H1 (cell line): Measurements from ENCODE around the gene HHAT. TPM values are rescaled to one million over a fixed set of nuclear protein-coding genes. Genes with fewer than 3 reads are reported as not detected.

Source experiments
- CTCF ChIA-PET: fragments of 300-600 bp; sonication (Branson Sonifier 250); formaldehyde crosslinking; loops from one replicate; lab custom pipeline; 2021; ENCODE audit not compliant: partially characterized antibody; lab: Charles Lee
- POLR2A ChIA-PET: fragments of 300-600 bp; sonication (Branson Sonifier 250); formaldehyde crosslinking; loops from one replicate; lab custom pipeline; 2021; ENCODE audit warnings: inconsistent platforms; ENCODE audit not compliant: partially characterized antibody; lab: Charles Lee
- DNase-seq, 2 experiments: peaks; one replicate each; pipeline versions ENCODE4 v3.0.0 to v3.0.0-alpha.2; 2010 to 2022; ENCODE audit warnings: low spot score in 2 of 2, low read depth in 1 of 2, mixed read lengths in 1 of 2
- FAIRE-seq: peaks from 2 replicates; lab custom pipeline; 2011; peaks lifted over from hg19 to GRCh38; lab: Jason Lieb, UNC
- H2AFZ ChIP-seq: 2 replicates; pipeline ENCODE4 v1.8.1; 2012; ENCODE audit warnings: low read length, inconsistent platforms
- H2AK5ac ChIP-seq: 2 replicates; pipeline ENCODE4 v1.6.1; 2013; ENCODE audit warnings: low read depth, low read length
- H2BK120ac ChIP-seq: replicated peaks from 2 replicates; pipeline ENCODE3; 2013; ENCODE audit warnings: low read depth, low read length, inconsistent platforms
- H2BK12ac ChIP-seq: 2 replicates; pipeline ENCODE4 v1.6.1; 2013; ENCODE audit warnings: low read depth, low read length
- H2BK15ac ChIP-seq: 2 replicates; pipeline ENCODE4 v1.6.1; 2013; ENCODE audit warnings: low read length
- H2BK20ac ChIP-seq: 2 replicates; pipeline ENCODE4 v1.6.1; 2013; ENCODE audit warnings: low read length
- H2BK5ac ChIP-seq: 2 replicates; pipeline ENCODE4 v1.6.1; 2013; ENCODE audit warnings: low read depth, low read length
- H3K14ac ChIP-seq: 2 replicates; pipeline ENCODE4 v1.6.1; 2013; ENCODE audit warnings: inconsistent platforms; ENCODE audit not compliant: insufficient read length
- H3K18ac ChIP-seq: 2 replicates; pipeline ENCODE4 v1.6.1; 2013; ENCODE audit warnings: low read length; ENCODE audit errors: extremely low read depth
- H3K23ac ChIP-seq: 2 replicates; pipeline ENCODE4 v1.6.1; 2013; ENCODE audit warnings: inconsistent platforms; ENCODE audit not compliant: insufficient read length
- H3K23me2 ChIP-seq: 2 replicates; pipeline ENCODE4 v1.6.1; 2013; ENCODE audit warnings: low read depth, low read length
- H3K27ac ChIP-seq: 2 replicates; pipeline ENCODE4 v1.6.1; 2011; ENCODE audit warnings: low read depth, low read length, inconsistent platforms
- H3K27me3 ChIP-seq, 4 experiments: replicated peaks in 1 of 4; 1 replicate in 1 of 4; 2 replicates in 3 of 4; pipeline versions ENCODE4 v1.6.1 to v1.8.1; 2011 to 2013; ENCODE audit warnings: low read length in 3 of 4, mild to moderate bottlenecking in 3 of 4, inconsistent platforms in 2 of 4, mixed read lengths in 2 of 4, moderate library complexity in 1 of 4; ENCODE audit not compliant: control insufficient read depth in 3 of 4, insufficient read depth in 3 of 4; ENCODE audit errors: extremely low read depth in 1 of 4
- H3K36me3 ChIP-seq, 4 experiments: 2 replicates each; pipeline versions ENCODE4 v1.6.1 to v1.8.1; 2011 to 2013; ENCODE audit warnings: mild to moderate bottlenecking in 4 of 4, low read length in 3 of 4, moderate library complexity in 2 of 4, control low read depth in 1 of 4, inconsistent platforms in 1 of 4; ENCODE audit not compliant: insufficient read depth in 4 of 4, control insufficient read depth in 2 of 4
- H3K4ac ChIP-seq: replicated peaks from 2 replicates; pipeline ENCODE3; 2013; ENCODE audit warnings: low read length, low read depth, mixed read lengths, inconsistent platforms; ENCODE audit not compliant: insufficient read length
- H3K4me1 ChIP-seq, 4 experiments: replicated peaks in 1 of 4; 1 replicate in 1 of 4; 2 replicates in 3 of 4; pipeline versions ENCODE4 v1.6.1 to v1.8.1; 2011 to 2013; ENCODE audit warnings: low read length in 3 of 4, inconsistent platforms in 2 of 4, mixed read lengths in 1 of 4; ENCODE audit not compliant: insufficient read depth in 4 of 4, control insufficient read depth in 3 of 4
- H3K4me2 ChIP-seq, 2 experiments: 2 replicates each; pipeline versions ENCODE4 v1.6.1 to v1.8.1; 2011 to 2013; ENCODE audit warnings: low read depth in 2 of 2, low read length in 2 of 2, control low read depth in 1 of 2, inconsistent platforms in 1 of 2, mild to moderate bottlenecking in 1 of 2; ENCODE audit not compliant: insufficient read depth in 1 of 2
- H3K4me3 ChIP-seq, 4 experiments: fragments of 200-600, 300-600 bp in 1 of 4; sonication (generic), shearing (Covaris generic), sonication (Bioruptor Twin) in 1 of 4; 2 replicates each; pipeline versions ENCODE4 v1.5.1 to v1.8.1; 2011 to 2016; ENCODE audit warnings: low read length in 4 of 4, low read depth in 3 of 4, control low read depth in 2 of 4, inconsistent platforms in 2 of 4, mild to moderate bottlenecking in 2 of 4, mixed read lengths in 1 of 4, moderate library complexity in 1 of 4; ENCODE audit not compliant: insufficient read depth in 2 of 4; ENCODE audit errors: extremely low read depth in 1 of 4
- H3K56ac ChIP-seq: replicated peaks from 2 replicates; pipeline ENCODE3; 2013; ENCODE audit warnings: low read depth, mild to moderate bottlenecking, mixed read lengths, low read length, inconsistent platforms; ENCODE audit not compliant: insufficient read length
- H3K79me1 ChIP-seq: 2 replicates; pipeline ENCODE4 v1.6.1; 2013; ENCODE audit warnings: low read depth, low read length, control low read depth
- H3K79me2 ChIP-seq, 2 experiments: 2 replicates each; pipeline versions ENCODE4 v1.6.1 to v1.8.1; 2012 to 2013; ENCODE audit warnings: low read length in 2 of 2, mild to moderate bottlenecking in 2 of 2, inconsistent platforms in 1 of 2; ENCODE audit not compliant: insufficient read depth in 2 of 2, control insufficient read depth in 1 of 2
- H3K9ac ChIP-seq, 4 experiments: replicated peaks in 1 of 4; 1 replicate in 1 of 4; 2 replicates in 3 of 4; pipeline versions ENCODE4 v1.6.1 to v1.8.1; 2011 to 2013; ENCODE audit warnings: low read depth in 3 of 4, low read length in 3 of 4, control low read depth in 2 of 4, mild to moderate bottlenecking in 2 of 4, moderate library complexity in 2 of 4, inconsistent platforms in 1 of 4; ENCODE audit errors: extremely low read depth in 1 of 4
- H3K9me3 ChIP-seq, 2 experiments: 2 replicates each; pipeline versions ENCODE4 v1.6.1 to v1.8.1; 2012 to 2013; ENCODE audit warnings: mild to moderate bottlenecking in 2 of 2, moderate library complexity in 2 of 2, control low read depth in 1 of 2, inconsistent platforms in 1 of 2, low read depth in 1 of 2, low read length in 1 of 2, mixed read lengths in 1 of 2; ENCODE audit not compliant: insufficient read depth in 2 of 2
- H4K20me1 ChIP-seq, 2 experiments: replicated peaks in 1 of 2; 2 replicates each; pipeline versions ENCODE3 to v1.8.1; 2011 to 2013; ENCODE audit warnings: inconsistent platforms in 2 of 2, low read length in 2 of 2, mild to moderate bottlenecking in 1 of 2; ENCODE audit not compliant: insufficient read depth in 2 of 2, control insufficient read depth in 1 of 2
- H4K5ac ChIP-seq: 2 replicates; pipeline ENCODE4 v1.6.1; 2013; ENCODE audit warnings: low read length, low read depth, mixed read lengths, inconsistent platforms; ENCODE audit not compliant: insufficient read length
- H4K8ac ChIP-seq: 2 replicates; pipeline ENCODE4 v1.8.0; 2013; ENCODE audit warnings: mild to moderate bottlenecking, moderate library complexity, low read length, inconsistent platforms; ENCODE audit not compliant: insufficient read depth; ENCODE audit errors: extremely low read depth
- H4K91ac ChIP-seq: replicated peaks from 2 replicates; pipeline ENCODE3; 2013; ENCODE audit warnings: low read length, mixed read lengths, inconsistent platforms; ENCODE audit not compliant: insufficient read length
- BCL11A ChIP-seq, 2 experiments: IDR thresholded peaks; one replicate each; pipeline ENCODE4 v1.6.1; 2011; ENCODE audit warnings: low read depth in 2 of 2, low read length in 2 of 2, mild to moderate bottlenecking in 2 of 2
- CBX8 ChIP-seq: fragments of 300-800, 300-1000 bp; sonication (generic); IDR thresholded peaks from 2 replicates; pipeline ENCODE4 v1.7.1; 2016; ENCODE audit warnings: low read depth, low read length, borderline replicate concordance
- CHD1 ChIP-seq: IDR thresholded peaks from 2 replicates; pipeline ENCODE4 v1.6.1; 2012; ENCODE audit warnings: low read depth, low read length, improper control_type of control experiment
- CHD2 ChIP-seq: IDR thresholded peaks from 2 replicates; pipeline ENCODE4 v1.6.1; 2012; ENCODE audit warnings: low read length, improper control_type of control experiment
- CREB1 ChIP-seq: IDR thresholded peaks from 2 replicates; pipeline ENCODE4 v1.6.1; 2012; ENCODE audit warnings: inconsistent platforms
- FOSL1 ChIP-seq: IDR thresholded peaks from 2 replicates; pipeline ENCODE4 v1.6.1; 2011; ENCODE audit warnings: mild to moderate bottlenecking, low read depth, low read length, moderate library complexity; ENCODE audit not compliant: insufficient read depth
- HDAC6 ChIP-seq: IDR thresholded peaks from one replicate; pipeline ENCODE4 v1.7.1; 2012; ENCODE audit warnings: low read depth, mild to moderate bottlenecking, inconsistent platforms, low read length, moderate library complexity
- NANOG ChIP-seq: IDR thresholded peaks from 2 replicates; pipeline ENCODE4 v1.6.1; 2011; ENCODE audit warnings: low read length, low read depth, mild to moderate bottlenecking, inconsistent platforms; ENCODE audit not compliant: insufficient read depth, poor library complexity, severe bottlenecking
- POLR2A ChIP-seq, 2 experiments: IDR thresholded peaks; 1 replicate in 1 of 2; 2 replicates in 1 of 2; pipeline ENCODE4 v1.6.1; 2011; ENCODE audit warnings: low read depth in 2 of 2, low read length in 2 of 2, mild to moderate bottlenecking in 2 of 2; ENCODE audit errors: control extremely low read depth in 1 of 2
- POU5F1 ChIP-seq: IDR thresholded peaks from 2 replicates; pipeline ENCODE4 v1.6.1; 2011; ENCODE audit warnings: low read depth, mild to moderate bottlenecking, low read length, moderate library complexity
- SP1 ChIP-seq: IDR thresholded peaks from 2 replicates; pipeline ENCODE4 v1.6.1; 2011; ENCODE audit warnings: low read depth, low read length
- WGBS, 2 experiments: shearing (Covaris generic) in 1 of 2; methylation state at CpG; one replicate each; pipeline versions ENCODE4 v1.1.6 to v1.1.7; 2013 to 2015; ENCODE audit warnings: low lambda C conversion rate in 2 of 2, mixed read lengths in 2 of 2, inconsistent platforms in 1 of 2, low coverage in 1 of 2, missing lambda C conversion rate in 1 of 2; ENCODE audit not compliant: insufficient replicate concordance in 2 of 2, insufficient coverage in 1 of 2, insufficient read length in 1 of 2; ENCODE audit errors: extremely low coverage in 1 of 2, missing lambda C conversion rate in 1 of 2; 5-methylcytosine and 5-hydroxymethylcytosine counted together
- polyA plus RNA-seq, 7 experiments: library from polyadenylated mRNA; depleted of rRNA in 3 of 7; stranded (reverse) in 5 of 7; unstranded in 2 of 7; fragments of >200 nt in 5 of 7; fragments of 200-250 nt in 2 of 7; gene quantifications; 1 replicate in 5 of 7; 2 replicates in 1 of 7; 4 replicates in 1 of 7; pipeline versions ENCODE4 v1.2.1 to v1.2.3, GENCODE V29; 2011 to 2013; ENCODE audit warnings: missing spikeins in 2 of 7, mixed read lengths in 2 of 7
- total RNA-seq: library from RNA; stranded (reverse); fragmentation: NEBNext Ultra II Directional; extraction: Animal tissue kit (Norgen Biotek cat#: 25700); gene quantifications from 2 replicates; pipeline ENCODE4 v1.2.1, GENCODE V29; 2021
- TF ChIP-seq, protein P1 (sequence below): IDR thresholded peaks from 2 replicates; pipeline ENCODE4 v1.6.1; 2012; ENCODE audit warnings: inconsistent platforms
- TF ChIP-seq, protein P2 (sequence below): IDR thresholded peaks from 2 replicates; pipeline ENCODE4 v1.6.1; 2011; ENCODE audit warnings: low read length, improper control_type of control experiment

The HHAT gene
- total and polyA plus RNA-seq, 2 of the 8 experiments (the other 6 are each of a cell fraction or from before 2014, with no cell fraction given): 0.15 to 0.51 TPM

DNA sequence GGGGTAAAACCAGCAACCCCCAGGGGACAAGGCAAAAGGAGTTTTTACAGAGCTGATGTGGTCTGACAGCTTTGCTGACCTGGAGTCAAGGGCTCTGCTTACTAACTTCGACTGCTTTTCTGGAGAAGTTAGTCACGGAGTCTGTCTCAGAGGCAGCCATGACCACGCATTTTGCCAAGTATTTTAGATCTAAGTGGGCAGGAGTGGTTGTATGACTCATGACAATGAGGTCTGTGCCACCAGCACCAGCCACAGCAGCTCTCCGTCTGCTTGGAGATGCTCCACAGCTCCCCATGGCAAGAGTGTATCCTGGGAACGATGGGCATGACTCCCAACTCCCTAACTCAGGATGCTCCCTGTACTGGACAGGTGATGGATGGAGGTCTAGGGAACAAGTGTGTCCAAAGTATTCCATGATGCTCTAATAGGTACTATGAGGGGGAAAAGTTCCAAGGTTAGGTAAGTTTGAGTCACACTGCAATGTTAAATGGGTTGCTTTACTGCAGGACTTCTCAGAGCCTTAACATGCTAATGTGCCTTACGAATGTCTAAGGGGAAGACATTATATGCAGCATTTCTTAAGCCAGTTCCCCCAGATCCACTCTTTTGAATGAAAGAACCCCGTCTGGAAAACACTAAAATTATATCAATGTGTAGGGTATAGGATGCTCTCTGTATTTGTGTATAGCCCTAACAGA, 359.0 kb downstream of the HHAT start:
- FAIRE-seq (no peak), DNase-seq (no peak)
- no peak overlapping the region for H2AK5ac ChIP-seq
- H3K14ac ChIP-seq: no peak overlapping the region
- H2AFZ ChIP-seq: no peak overlapping the region
- no peak overlapping the region for H3K4me2 ChIP-seq
- H2BK15ac ChIP-seq: no peak overlapping the region
- no peak overlapping the region for H3K56ac ChIP-seq
- H3K4ac ChIP-seq: no peak overlapping the region
- no peak overlapping the region for H2BK120ac ChIP-seq
- H2BK20ac ChIP-seq: no peak overlapping the region
- H4K8ac ChIP-seq: peak overlapping the region; percentile 9; the same call in 1 of the 2 replicates
- no peak overlapping the region for H2BK12ac ChIP-seq
- H3K27me3 ChIP-seq: no peaks in the 10 kb centered on the region
- no peak overlapping the region for H2BK5ac ChIP-seq
- H4K91ac ChIP-seq: no peak overlapping the region
- H3K18ac ChIP-seq: no peak overlapping the region
- no peaks in the 10 kb centered on the region for H3K79me2 ChIP-seq
- no peak overlapping the region for H3K9ac ChIP-seq
- no peak overlapping the region for H3K23ac ChIP-seq
- WGBS, 2 experiments: 88% methylated on average over 7 of the region's 7 CpGs; no CpG with 5 or more reads in 1 of the 2 experiments
- POLR2A ChIA-PET: no interaction called here
- H3K23me2 ChIP-seq: no peaks in the 10 kb centered on the region
- H3K4me1 ChIP-seq: no peaks in the 10 kb centered on the region
- H4K5ac ChIP-seq: no peak overlapping the region
- no peaks in the 10 kb centered on the region; a peak in 1 of 4 replicates for H3K9me3 ChIP-seq
- H3K36me3 ChIP-seq: no peaks in the 10 kb centered on the region
- H3K4me3 ChIP-seq: no peak overlapping the region
- CTCF ChIA-PET: no interaction called here
- no peak overlapping the region for H3K27ac ChIP-seq
- H3K79me1 ChIP-seq: no peaks in the 10 kb centered on the region; the same call in 1 of the 2 replicates
- no peaks in the 10 kb centered on the region for H4K20me1 ChIP-seq
- TF ChIP-seq SP1 (no peak), POU5F1 (no peak), BCL11A (IDR thresholded peaks at IDR 0.05; ENCODE audit: low read depth in 2 of 2, low read length in 2 of 2) (no peak), CREB1 (no peak), CHD1 (no peak), NANOG (no peak), FOSL1 (no peak), CBX8 (no peak), POLR2A (IDR thresholded peaks at IDR 0.05; ENCODE audit: control extremely low read depth in 1 of 2, low read depth in 2 of 2, low read length in 2 of 2) (no peak), HDAC6 (no peak), CHD2 (no peak)
- TF ChIP-seq, protein P1, sequence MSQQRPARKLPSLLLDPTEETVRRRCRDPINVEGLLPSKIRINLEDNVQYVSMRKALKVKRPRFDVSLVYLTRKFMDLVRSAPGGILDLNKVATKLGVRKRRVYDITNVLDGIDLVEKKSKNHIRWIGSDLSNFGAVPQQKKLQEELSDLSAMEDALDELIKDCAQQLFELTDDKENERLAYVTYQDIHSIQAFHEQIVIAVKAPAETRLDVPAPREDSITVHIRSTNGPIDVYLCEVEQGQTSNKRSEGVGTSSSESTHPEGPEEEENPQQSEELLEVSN: no peak
- TF ChIP-seq, protein P2, sequence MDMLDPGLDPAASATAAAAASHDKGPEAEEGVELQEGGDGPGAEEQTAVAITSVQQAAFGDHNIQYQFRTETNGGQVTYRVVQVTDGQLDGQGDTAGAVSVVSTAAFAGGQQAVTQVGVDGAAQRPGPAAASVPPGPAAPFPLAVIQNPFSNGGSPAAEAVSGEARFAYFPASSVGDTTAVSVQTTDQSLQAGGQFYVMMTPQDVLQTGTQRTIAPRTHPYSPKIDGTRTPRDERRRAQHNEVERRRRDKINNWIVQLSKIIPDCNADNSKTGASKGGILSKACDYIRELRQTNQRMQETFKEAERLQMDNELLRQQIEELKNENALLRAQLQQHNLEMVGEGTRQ: no peak
